Caki2 (cell line): Measurements from ENCODE around the gene FAH. TPM values are rescaled to one million over a fixed set of nuclear protein-coding genes. Genes with fewer than 3 reads are reported as not detected.
A peak's percentile ranks its signal among the peaks of the same experiment; 100 is the strongest.
"Not testable (repeated sequence)": the region's sequence is repeated elsewhere in the genome, so short reads cannot be mapped to it uniquely, and the experiment has no call there.

ENCODE experiments used
- DNase-seq: peaks from one replicate; pipeline ENCODE4 v3.0.0-alpha.2; 2015; ENCODE audit warnings: low read depth
- in situ Hi-C: cut with HindIII; loops from 2 replicates; pipeline ENCODE4 v1.10.0; 2016; ENCODE audit warnings: low sequenced_read_pairs, low pct_unique_long_range_greater_than_20kb, mixed read lengths
- total RNA-seq: library from RNA; depleted of rRNA; stranded (reverse); fragments of >200 nt; shearing (Covaris generic); gene quantifications from 2 replicates; pipeline ENCODE4 v1.2.3, GENCODE V29; 2014; ENCODE audit warnings: low replicate concordance

FAH gene
- total RNA-seq, 1 experiment from 2014 or later = 122 TPM

DNA sequence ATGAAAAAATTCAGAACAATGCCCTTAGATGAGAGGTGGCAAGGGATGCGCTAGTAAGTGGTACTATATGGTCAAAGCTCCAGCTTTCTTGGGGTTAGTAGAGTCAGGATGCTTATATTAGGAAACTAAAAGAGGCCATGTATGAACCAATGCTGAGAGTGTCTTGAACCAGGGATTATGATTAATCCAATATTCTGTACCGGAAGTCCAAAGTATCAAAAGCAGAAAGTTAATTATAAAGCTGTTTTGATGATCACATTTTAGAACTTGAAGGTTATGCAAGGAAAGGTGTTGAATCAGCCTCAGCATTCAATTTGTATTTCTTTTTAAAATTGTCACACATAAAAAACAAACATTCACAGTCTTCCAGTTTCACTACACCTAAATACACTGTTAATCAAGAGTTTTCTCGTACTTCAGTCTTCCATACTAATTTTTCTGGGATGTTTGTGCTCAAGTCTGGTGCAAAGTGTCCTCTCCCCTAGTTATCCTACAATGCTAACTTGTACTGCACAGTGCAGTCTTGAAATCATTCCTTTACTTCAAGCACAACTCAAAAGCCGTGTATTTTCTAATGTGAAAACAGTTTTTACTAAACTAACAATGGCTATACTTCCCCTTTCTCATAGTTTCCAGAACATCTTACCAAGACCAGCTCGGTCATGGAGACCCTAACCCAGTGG, 10.7 kb upstream of the FAH start:
- in situ Hi-C loops = no loop called here
- DNase-seq = no peak

GRCh38 chr15:80142646-80143045, 10.2 kb upstream of the FAH start:
- no peak for DNase-seq
- in situ Hi-C loops = no loop called here

DNA sequence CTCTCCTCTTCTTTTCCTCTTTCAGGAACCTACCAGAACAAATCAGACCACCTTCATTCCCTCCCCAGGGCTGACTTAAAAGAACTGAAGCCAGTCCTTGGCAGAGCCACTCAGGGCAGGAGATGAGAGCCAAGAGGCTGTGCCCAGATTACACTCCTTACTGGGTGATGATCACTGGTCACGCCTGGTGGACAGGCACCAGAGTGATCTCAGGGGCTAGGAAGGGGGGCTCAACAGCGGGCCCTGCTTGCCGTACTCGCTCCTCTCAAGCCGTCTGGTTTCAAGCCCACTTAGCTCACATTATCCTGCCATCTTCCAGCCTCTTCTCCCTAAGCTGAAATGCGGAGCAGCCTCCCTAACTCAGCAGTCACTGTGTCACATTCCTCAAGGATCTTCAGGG, 1.7 kb upstream of the FAH start:
- in situ Hi-C loops = no loop called here
- DNase-seq = no peak

DNA sequence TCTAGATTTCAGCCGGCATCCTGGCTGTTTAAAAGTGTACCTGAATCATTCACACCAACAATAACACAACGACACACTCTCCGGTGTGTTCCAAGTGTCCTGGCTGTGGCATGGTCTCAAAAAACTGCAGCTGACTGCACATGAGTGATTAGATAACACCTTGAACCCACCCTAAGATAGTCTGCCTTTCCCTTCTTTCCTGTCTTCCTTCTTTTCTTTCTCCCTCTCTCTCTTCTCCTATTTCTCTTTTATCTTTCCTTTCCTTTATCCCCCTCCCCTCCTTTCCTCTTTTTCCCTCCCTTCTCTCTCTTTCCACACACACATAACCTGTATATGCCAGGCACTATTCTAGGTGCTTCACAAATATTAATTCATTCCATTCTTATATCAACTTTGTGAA, 1.2 kb upstream of the FAH start:
- DNase-seq = no peak
- in situ Hi-C loops = no loop called here

DNA sequence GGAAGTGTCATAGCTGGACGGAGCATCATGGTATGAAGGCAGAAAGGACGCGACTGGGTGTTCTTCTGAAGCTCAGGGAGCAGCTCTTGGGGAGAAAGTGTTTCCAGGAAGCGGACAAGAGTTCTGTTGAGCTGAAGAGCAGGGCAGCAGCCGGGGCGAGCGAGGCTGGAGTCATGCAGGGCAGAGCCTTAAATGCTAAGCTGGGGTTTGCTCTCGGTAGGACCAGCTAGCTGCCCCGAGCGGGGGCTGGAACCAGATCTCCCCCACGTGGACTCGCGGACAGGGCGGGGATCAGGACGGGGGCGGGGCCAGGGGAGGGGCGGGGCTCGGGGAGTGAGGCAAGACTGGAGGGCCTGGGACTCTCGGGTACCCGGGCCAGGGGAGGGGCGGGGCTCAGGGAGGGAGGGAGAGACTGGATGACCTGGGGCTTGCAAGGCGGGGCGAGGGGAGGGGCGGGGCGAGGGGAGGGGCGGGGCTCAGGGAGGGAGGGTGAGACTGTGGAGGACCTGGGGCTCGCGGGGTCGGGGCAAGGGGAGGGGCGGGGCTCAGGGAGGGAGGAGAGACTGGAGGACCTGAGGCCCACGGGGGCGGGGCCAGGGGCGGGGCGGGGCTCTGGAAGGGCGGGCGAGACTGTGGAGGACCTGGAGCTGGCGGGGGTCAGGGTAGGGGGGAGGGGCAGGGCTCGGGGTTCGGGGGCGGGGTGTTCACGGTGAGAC, 461 bp upstream of the FAH start:
- peak; percentile 61 for DNase-seq
- in situ Hi-C loops = no loop called here

DNA sequence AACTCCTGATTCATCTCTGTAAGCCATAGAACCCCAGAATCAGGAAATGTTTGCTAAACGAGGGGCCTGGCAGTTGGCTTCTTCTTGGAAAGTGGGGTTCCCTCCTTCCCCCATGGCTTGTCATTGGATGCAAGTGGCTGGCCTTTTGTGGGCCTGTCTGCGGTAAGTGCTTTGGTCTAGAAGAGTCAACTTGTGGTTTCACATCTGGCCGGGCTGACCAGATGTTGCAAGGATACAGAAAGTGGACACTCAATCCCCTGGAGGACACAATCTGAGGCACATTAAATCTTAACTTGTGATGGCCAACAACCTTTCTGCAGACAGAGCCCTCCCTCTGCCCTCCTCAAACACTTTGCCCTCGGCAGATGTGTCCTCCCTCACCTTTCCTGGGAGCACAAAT, 1.1 kb downstream of the FAH start:
- in situ Hi-C loops = no loop called here

GRCh38 chr15:80154336-80154735, 1.5 kb downstream of the FAH start:
- peak; percentile 56 for DNase-seq
- in situ Hi-C loops = no loop called here

More for the DNA sequence above, 1.1 kb downstream of the FAH start:
- DNase-seq = no peak

DNA sequence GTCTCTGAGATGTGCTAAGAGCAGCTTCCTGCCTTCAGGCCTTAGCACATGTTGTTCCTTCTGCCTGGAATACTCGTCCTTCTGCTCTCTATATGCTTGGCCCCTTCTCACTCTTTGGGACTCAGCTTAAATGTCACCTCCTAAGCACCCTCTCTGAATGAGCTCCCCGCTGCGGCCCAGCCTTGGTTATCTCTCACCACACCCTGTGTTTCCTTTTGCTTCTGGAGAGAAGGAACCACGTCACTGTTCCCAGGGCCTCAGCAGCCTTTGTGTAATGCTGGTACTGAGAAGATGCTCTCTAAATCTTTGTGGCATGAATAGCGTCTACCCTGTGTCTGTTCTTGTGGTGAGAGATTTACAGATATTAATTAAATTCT, 2.2 kb downstream of the FAH start:
- in situ Hi-C loops = no loop called here
- DNase-seq = no peak

- peak; percentile 91 for DNase-seq
Measured at GRCh38 chr15:80155378-80156175, 2.8 kb downstream of the FAH start.

DNA sequence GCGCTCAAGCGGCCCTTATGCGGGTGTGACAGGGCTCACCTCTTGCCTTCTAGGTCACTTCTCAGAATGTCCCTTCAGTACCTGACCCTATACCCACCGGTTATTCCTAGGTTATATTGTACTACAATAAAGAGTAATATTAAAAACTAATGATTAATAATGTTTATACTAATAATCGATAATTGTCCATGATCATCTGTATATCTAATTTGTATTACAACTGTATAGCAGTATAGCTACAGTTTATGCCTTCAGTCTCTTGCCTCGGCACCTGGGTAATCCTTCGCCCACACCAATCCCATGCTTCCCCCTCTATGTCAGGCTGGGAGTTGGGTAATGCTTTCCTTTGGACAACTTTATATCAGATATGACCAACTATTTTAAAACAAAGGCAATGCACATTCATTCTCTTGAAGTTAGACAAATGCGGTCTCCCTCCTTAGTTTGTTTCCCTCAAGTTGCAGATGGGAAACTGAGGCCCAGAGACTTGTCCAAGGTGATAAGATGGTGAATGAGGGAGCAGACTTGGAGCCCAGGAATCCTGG, 3.4 kb downstream of the FAH start:
- no peak for DNase-seq
- in situ Hi-C loops = no loop called here

More at GRCh38 chr15:80155378-80156175, 2.8 kb downstream of the FAH start:
- in situ Hi-C loops = not testable (repeated sequence)

GRCh38 chr15:80157215-80157614, 4.4 kb downstream of the FAH start:
- in situ Hi-C loops = no loop called here
- no peak for DNase-seq

DNA sequence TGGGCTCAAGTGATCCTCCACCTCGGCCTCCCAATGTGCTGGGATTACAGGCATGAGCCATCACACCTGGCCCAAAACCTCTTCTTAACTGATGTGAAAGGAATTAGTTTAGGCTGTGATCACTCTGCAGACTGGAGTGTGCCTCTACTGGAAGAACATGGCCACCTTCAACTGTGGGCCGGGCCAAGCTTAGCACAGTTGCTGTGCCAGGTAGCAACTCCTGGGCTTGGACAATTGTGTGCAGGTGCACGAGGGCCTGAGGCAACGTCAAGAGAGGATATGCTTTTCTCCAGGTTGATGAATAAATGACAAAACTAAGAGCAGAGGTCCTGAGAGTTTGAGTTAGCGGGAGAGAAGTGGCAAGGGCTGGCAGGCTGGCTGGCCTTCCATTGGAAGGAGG, 6.5 kb downstream of the FAH start:
- no peak for DNase-seq
- in situ Hi-C loops = no loop called here

GRCh38 chr15:80159811-80160569, 7.2 kb downstream of the FAH start:
- in situ Hi-C loops = no loop called here

GRCh38 chr15:80160570-80161156, 7.9 kb downstream of the FAH start:
- peak; percentile 89 for DNase-seq
- in situ Hi-C loops = no loop called here

More at GRCh38 chr15:80159811-80160569, 7.2 kb downstream of the FAH start:
- DNase-seq = peak; percentile 39

- no peak for DNase-seq
- in situ Hi-C loops = no loop called here
Measured at GRCh38 chr15:80161468-80162016, 8.7 kb downstream of the FAH start.

- DNase-seq = no peak
Measured at GRCh38 chr15:80162059-80162554, 9.3 kb downstream of the FAH start.

GRCh38 chr15:80163217-80163616, 10.4 kb downstream of the FAH start:
- in situ Hi-C loops = no loop called here
- DNase-seq = no peak

More at GRCh38 chr15:80162059-80162554, 9.3 kb downstream of the FAH start:
- in situ Hi-C loops = no loop called here
